Calu3 (cell line): ENCODE measurements around the gene PTPRG. TPM values are rescaled to one million over a fixed set of nuclear protein-coding genes. Genes with fewer than 3 reads are reported as not detected.

ENCODE experiments used
- BruUV-seq: library from RNA; stranded (reverse); fragments of 400-500 nt; replicated peaks from 2 replicates; lab custom pipeline; 2021; lab: Mats Ljungman, UMichigan
- CTCF ChIA-PET: fragments of 300-600 bp; sonication (Branson Sonifier 250); formaldehyde crosslinking; loops from one replicate; lab custom pipeline; 2022; ENCODE audit warnings: antibody characterized with exemption; lab: Charles Lee
- DNase-seq: peaks from one replicate; pipeline ENCODE4 v3.0.0; 2022
- H3K27ac Mint-ChIP-seq: one replicate; pipeline ENCODE4 v1.8.0; 2022; ENCODE audit warnings: mixed read lengths; ENCODE audit not compliant: unreplicated experiment
- H3K27me3 Mint-ChIP-seq: one replicate; pipeline ENCODE4 v1.8.0; 2022; ENCODE audit warnings: mixed read lengths; ENCODE audit not compliant: unreplicated experiment
- H3K36me3 Mint-ChIP-seq: one replicate; pipeline ENCODE4 v1.8.0; 2022; ENCODE audit warnings: mild to moderate bottlenecking, moderate library complexity, mixed read lengths; ENCODE audit not compliant: insufficient read depth, unreplicated experiment
- H3K4me1 Mint-ChIP-seq: one replicate; pipeline ENCODE4 v1.8.0; 2022; ENCODE audit warnings: mild to moderate bottlenecking, low read depth, mixed read lengths; ENCODE audit not compliant: unreplicated experiment
- H3K4me3 Mint-ChIP-seq: one replicate; pipeline ENCODE4 v1.8.0; 2022; ENCODE audit warnings: mild to moderate bottlenecking, low read depth, moderate library complexity, mixed read lengths; ENCODE audit not compliant: unreplicated experiment
- H3K9me3 Mint-ChIP-seq: one replicate; pipeline ENCODE4 v1.8.0; 2022; ENCODE audit warnings: low read depth, mixed read lengths; ENCODE audit not compliant: unreplicated experiment
- intact Hi-C: fragments of 100-400 bp; cut with micrococcal nuclease; formaldehyde crosslinking; loops from one replicate; pipeline ENCODE4 v1.10.0; 2022; ENCODE audit not compliant: unreplicated experiment
- total RNA-seq: library from RNA; stranded (reverse); gene quantifications from 2 replicates; pipeline ENCODE4 v1.2.3, GENCODE V29; 2022
- TF ChIP-seq, protein P1 (sequence below): fragments of 200-600 bp; IDR thresholded peaks from one replicate; pipeline ENCODE4 v1.8.0; 2022; ENCODE audit warnings: antibody characterized with exemption; ENCODE audit not compliant: unreplicated experiment

The PTPRG gene
- total RNA-seq, 1 experiment from 2014 or later = 0.35 TPM

GRCh38 chr3:62203152-62203551 is 641.8 kb downstream of the PTPRG start:
- CTCF ChIA-PET = no interaction called here
- no peaks in the 10 kb centered on the region for H3K9me3 Mint-ChIP-seq
- no peaks in the 10 kb centered on the region for H3K27me3 Mint-ChIP-seq

DNA sequence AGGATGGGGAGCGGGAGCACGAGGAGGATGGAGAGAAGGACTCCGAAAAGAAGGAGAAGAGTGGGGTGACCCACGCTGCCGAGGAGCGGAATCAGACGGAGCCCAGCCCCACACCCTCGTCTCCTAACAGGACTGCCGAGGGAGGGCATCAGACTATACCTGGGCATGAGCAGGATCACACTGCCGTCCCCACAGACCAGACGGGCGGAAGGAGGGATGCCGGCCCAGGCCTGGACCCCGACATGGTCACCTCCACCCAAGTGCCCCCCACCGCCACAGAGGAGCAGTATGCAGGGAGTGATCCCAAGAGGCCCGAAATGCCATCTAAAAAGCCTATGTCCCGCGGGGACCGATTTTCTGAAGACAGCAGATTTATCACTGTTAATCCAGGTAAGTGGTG is 642.2 kb downstream of the PTPRG start:
- intact Hi-C loops = no loop called here
- Mint-ChIP-seq H3K27me3 (no peaks in the 10 kb centered on the region), H3K27ac (no peak overlapping the region), H3K4me1 (no peaks in the 10 kb centered on the region), H3K9me3 (no peaks in the 10 kb centered on the region), H3K36me3 (no peaks in the 10 kb centered on the region), H3K4me3 (no peak overlapping the region)
- DNase-seq = no peak
- TF ChIP-seq, protein P1, sequence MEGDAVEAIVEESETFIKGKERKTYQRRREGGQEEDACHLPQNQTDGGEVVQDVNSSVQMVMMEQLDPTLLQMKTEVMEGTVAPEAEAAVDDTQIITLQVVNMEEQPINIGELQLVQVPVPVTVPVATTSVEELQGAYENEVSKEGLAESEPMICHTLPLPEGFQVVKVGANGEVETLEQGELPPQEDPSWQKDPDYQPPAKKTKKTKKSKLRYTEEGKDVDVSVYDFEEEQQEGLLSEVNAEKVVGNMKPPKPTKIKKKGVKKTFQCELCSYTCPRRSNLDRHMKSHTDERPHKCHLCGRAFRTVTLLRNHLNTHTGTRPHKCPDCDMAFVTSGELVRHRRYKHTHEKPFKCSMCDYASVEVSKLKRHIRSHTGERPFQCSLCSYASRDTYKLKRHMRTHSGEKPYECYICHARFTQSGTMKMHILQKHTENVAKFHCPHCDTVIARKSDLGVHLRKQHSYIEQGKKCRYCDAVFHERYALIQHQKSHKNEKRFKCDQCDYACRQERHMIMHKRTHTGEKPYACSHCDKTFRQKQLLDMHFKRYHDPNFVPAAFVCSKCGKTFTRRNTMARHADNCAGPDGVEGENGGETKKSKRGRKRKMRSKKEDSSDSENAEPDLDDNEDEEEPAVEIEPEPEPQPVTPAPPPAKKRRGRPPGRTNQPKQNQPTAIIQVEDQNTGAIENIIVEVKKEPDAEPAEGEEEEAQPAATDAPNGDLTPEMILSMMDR = no peak
- CTCF ChIA-PET = no interaction called here
- BruUV-seq = no TSS peak

More at GRCh38 chr3:62203152-62203551, 641.8 kb downstream of the PTPRG start:
- TF ChIP-seq, protein P1 = no peak
- H3K27ac Mint-ChIP-seq = no peak overlapping the region
- intact Hi-C loops = no loop called here
- H3K36me3 Mint-ChIP-seq = no peaks in the 10 kb centered on the region
- H3K4me3 Mint-ChIP-seq = no peak overlapping the region
- H3K4me1 Mint-ChIP-seq = no peaks in the 10 kb centered on the region
- BruUV-seq = no TSS peak
- no peak for DNase-seq

GRCh38 chr3:62207197-62207596 is 645.8 kb downstream of the PTPRG start:
- intact Hi-C loops = no loop called here
- H3K4me1 Mint-ChIP-seq = no peaks in the 10 kb centered on the region
- no peak overlapping the region for H3K27ac Mint-ChIP-seq
- CTCF ChIA-PET = no interaction called here
- no peaks in the 10 kb centered on the region for H3K9me3 Mint-ChIP-seq
- H3K27me3 Mint-ChIP-seq = no peaks in the 10 kb centered on the region
- H3K4me3 Mint-ChIP-seq = no peak overlapping the region
- TF ChIP-seq, protein P1 = no peak
- no TSS peak for BruUV-seq
- no peak for DNase-seq
- no peaks in the 10 kb centered on the region for H3K36me3 Mint-ChIP-seq

DNA sequence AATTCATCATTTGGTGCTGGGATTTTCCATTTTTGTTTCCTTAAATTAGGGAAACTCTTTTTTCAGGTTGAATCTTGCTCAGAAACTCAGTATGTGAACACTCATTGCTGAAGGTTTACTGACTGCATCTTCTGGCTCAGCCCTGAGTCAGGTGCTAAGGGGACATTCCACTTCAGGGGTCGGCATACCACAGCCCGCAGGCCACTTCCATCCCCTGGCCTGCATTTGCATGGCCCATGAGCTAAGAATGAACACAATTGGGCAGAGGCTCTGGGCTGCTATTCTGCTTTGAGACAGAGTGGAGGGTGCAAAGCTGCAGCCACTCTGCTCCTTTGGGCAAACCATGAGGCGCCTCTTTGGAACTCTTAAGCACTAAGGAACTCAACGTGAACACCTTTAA is 647.0 kb downstream of the PTPRG start:
- no TSS peak for BruUV-seq
- TF ChIP-seq, protein P1 = no peak
- CTCF ChIA-PET = no interaction called here
- H3K27me3 Mint-ChIP-seq = no peaks in the 10 kb centered on the region
- H3K9me3 Mint-ChIP-seq = no peaks in the 10 kb centered on the region
- DNase-seq = no peak
- no peak overlapping the region for H3K27ac Mint-ChIP-seq
- H3K4me3 Mint-ChIP-seq = no peak overlapping the region
- no peaks in the 10 kb centered on the region for H3K4me1 Mint-ChIP-seq
- no peaks in the 10 kb centered on the region for H3K36me3 Mint-ChIP-seq
- intact Hi-C loops = no loop called here
